AG10803 (cell line): ENCODE results near the gene CRYGS.
"Not testable (repeated sequence)": the region's sequence is repeated elsewhere in the genome, so short reads cannot be mapped to it uniquely, and the experiment has no call there.

Experiments
- DNase-seq: peaks from one replicate; pipeline ENCODE4 v3.0.0; 2010; ENCODE audit warnings: low read depth
- H3K4me3 ChIP-seq: 2 replicates; pipeline ENCODE4 v1.5.1; 2011; ENCODE audit warnings: mild to moderate bottlenecking, low read length, control low read depth
- TF ChIP-seq, protein P1 (sequence below): conservative IDR thresholded peaks from 2 replicates; pipeline ENCODE4 v1.5.1; 2011; ENCODE audit warnings: mild to moderate bottlenecking, low read length, control low read depth, inconsistent platforms

Gene CRYGS

DNA sequence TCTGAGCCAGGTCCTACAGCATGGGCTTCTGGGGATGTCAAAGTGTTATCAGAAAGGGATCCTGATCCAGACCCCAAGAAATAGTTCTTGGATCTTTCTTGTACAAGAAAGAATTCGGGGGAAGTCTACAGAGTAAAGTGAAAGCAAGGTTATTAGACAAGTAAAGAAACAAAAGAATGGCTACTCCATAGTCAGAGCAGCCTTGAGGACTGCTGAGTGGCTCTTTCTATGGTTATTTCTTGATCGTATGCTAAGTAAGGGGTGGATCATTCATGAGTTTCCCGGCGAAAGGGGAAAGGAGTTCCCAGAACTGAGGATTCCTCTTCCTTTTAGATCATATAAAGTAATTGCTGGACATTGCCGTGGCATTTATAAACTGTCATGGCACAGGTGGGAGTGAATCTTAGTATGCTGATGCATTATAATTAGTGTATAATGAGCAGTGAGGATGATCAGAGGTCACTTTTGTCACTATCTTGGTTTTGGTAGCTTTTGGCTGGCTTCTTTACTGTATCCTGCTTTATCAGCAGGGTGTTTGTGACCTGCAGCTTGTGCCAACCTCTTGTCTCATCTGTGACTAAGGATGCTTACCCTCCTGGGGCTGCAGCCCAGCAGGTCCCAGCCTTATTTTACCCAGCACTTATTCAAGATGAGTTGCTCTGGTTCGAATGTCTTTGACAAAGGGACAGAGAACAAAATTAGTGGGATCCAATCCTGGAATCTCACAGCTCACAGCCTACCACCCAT, 41.0 kb downstream of the CRYGS start:
- no peak for DNase-seq
- TF ChIP-seq, protein P1, sequence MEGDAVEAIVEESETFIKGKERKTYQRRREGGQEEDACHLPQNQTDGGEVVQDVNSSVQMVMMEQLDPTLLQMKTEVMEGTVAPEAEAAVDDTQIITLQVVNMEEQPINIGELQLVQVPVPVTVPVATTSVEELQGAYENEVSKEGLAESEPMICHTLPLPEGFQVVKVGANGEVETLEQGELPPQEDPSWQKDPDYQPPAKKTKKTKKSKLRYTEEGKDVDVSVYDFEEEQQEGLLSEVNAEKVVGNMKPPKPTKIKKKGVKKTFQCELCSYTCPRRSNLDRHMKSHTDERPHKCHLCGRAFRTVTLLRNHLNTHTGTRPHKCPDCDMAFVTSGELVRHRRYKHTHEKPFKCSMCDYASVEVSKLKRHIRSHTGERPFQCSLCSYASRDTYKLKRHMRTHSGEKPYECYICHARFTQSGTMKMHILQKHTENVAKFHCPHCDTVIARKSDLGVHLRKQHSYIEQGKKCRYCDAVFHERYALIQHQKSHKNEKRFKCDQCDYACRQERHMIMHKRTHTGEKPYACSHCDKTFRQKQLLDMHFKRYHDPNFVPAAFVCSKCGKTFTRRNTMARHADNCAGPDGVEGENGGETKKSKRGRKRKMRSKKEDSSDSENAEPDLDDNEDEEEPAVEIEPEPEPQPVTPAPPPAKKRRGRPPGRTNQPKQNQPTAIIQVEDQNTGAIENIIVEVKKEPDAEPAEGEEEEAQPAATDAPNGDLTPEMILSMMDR, result no peak
- H3K4me3 ChIP-seq, result no peak overlapping the region

DNA sequence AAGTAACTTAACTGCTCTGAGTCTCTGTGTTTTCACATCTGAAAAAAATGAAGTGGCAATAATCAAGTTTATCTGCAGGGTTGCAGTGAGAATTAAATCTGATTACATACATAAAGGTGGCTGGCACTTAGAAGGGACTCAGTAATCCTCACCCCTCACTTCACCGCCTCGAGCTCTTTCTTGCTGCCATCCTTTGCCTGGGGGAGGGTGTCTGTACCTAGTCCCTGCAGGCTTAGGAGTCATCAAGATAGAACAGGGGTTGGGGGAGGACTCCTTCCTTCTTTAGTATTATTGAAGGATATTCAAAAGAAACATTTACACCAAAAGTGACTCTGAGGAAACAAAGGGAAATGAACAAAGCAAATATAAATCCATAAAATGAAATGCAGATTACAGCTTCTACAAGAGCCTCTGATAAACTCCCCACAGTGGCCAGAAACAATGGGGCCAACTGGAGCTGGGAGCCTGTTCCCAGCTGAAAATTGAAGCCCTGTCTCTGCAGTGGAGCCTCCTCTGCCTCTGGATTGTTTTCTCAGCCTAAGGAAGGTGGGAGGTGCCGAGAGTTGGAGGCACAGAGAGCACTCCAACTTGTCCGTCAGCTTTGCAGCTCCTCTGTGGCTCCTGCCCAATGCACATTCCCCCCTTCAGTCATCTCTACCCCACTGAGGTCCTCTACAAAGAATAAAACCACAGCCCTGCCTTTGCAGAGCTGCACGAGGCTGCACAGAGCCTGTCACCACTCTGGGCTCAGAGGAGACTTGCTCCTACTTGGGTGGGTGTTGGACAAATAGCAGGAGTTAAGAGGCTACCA, 41.8 kb downstream of the CRYGS start:
- no peak for DNase-seq
- TF ChIP-seq, protein P1, result no peak
- no peak overlapping the region for H3K4me3 ChIP-seq

DNA sequence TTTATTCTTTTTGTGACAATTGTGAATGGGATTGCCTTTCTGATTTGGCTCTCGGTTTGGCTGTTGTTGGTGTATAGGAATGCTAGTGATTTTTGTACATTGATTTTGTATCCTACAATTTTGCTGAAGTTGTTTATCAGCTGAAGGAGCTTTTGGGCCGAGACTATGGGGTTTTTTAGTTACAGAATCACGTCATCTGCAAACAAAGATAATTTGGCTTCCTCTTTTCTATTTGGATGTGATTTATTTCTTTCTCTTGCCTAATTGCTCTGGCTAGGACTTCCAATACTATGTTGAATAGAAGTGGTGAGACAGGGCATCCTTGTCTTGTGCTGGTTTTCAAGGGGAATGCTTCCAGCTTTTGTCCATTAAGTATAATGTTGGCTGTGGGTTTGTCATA, 44.2 kb downstream of the CRYGS start:
- H3K4me3 ChIP-seq, DNase-seq: not testable (repeated sequence)

DNA sequence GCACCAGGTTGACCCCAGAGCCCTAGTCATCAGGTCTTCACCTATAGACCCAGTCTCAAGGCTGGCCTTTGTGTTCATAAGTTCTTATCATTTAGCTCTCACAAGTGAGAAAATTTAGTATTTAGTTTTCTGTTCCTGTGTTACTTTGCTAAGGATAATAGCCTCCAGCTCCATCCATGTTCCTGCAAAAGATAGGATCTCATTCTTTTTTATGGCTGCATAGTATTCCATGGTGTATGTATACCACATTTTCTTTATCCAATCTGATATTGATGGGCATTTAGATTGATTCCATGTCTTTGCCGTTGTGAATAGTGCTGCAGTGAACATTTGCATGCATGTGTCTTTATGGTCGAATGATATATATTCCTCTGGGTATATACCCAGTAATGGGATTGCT, 46.2 kb downstream of the CRYGS start:
- DNase-seq, H3K4me3 ChIP-seq: not testable (repeated sequence)

DNA sequence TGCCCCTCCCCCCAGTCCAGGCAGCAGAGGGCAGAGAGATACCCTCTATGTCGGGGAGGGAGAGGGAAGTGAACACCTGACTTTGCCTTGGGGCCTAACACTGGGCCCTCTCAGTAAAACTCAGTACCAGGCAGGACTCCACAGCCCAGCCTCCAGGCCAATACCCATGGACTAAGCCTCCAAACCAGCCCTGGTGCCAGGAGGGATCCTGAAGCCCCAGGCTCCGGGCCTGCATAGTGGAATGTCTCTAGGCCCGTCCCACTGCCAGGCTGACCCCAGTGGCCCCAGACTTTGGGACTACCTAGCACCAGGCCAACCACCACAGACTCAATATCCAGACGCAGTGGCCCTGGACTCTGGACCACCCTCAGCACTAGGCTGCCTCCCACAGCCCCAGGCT, 46.6 kb downstream of the CRYGS start:
- TF ChIP-seq, protein P1, result no peak
- no peak overlapping the region for H3K4me3 ChIP-seq
- no peak for DNase-seq

DNA sequence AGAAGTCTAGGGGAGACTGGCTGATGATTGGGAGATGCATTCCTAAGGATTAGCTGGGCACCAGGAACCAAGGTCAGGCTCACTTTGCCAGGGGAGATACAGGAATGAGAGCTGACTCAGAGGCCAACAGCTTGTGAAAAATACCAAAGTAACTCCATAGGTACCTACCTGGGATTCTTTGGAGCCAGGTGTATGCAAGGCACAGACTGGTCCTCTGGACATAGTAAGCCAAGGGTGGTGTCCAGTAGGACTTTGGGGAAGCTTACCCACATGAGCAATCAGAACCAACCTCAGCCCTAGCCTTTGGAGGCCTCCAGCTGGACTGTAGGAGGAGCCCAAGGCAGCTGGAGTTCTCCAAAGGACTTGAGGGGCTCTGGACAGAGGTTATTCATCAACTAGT, 47.5 kb downstream of the CRYGS start:
- TF ChIP-seq, protein P1, result no peak
- no peak for DNase-seq
- H3K4me3 ChIP-seq, result no peak overlapping the region

DNA sequence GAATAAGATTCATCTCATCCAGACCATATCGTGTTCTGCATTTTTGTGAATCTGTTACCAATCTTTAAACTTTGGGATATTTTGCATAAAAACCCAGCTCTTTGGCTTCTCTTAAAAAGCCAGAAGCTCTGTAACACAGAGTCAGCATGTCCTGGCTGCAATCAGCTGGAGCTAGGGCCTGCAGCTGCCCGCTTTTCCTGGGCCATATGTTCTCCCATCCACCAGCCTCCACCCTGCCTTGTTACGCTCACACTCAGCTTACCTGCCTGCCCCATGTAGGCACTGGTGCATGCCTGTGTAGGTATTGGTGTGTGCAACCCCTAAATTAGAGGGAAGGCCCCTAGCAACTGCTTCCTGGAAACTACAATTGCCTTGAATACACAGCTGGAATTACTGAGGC, 48.2 kb downstream of the CRYGS start:
- no peak for DNase-seq
- H3K4me3 ChIP-seq, result no peak overlapping the region
- TF ChIP-seq, protein P1, result no peak
